ENCODE measurements around the gene FUT7. TPM values are rescaled to one million over a fixed set of nuclear protein-coding genes. Genes with fewer than 3 reads are reported as not detected.
A peak's percentile ranks its signal among the peaks of the same experiment; 100 is the strongest.
"Not testable (repeated sequence)": the region's sequence is repeated elsewhere in the genome, so short reads cannot be mapped to it uniquely, and the experiment has no call there.

FUT7 gene
- total RNA-seq, 2 donors from 2014 or later: 10.0 to 17.8 TPM

DNA sequence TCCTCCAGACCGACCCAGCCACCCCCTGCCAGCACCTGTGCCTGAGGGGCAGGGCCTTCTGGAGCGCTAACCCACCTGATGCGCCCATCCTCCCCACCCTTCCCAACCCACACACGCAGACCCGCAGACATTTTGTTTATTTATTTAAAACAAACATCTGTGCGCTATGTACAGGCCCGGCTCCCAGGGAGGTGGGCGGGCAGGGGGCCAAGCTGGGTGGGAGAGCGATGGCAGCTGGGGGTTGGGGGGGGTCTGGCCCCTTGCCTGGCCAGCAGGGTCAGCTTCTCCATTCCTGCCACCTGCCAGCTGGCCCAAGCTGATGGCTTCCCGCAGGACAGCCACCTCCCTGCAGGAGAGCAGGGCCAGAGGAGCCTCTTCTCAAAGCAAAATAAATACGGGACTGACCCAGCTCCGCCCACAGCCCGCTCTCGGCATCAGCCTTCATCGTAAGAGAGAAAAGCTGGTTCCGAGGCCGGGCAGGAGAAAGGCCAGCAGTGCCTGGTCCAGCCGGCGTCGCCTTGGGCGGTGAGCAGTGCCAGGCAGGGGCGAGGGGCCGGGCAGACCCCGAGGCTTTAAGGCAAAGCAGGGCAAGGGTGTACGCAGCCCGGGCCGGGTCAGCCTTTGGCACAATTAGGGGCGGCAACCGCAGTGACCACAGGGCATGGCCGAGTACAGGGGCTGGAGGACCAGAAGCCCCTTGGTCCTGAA lies 24.6 kb downstream of the FUT7 start:
- no peak for DNase-seq (ENCODE audit: low spot score)
- H3K4me1 Mint-ChIP-seq (ENCODE audit: low read depth in 2 of 2): peaks cover 16 to 18% of the 10 kb centered on the region in 2 donors
- H3K27ac Mint-ChIP-seq: no peak overlapping the region
- no peak for ATAC-seq
- no peaks in the 10 kb centered on the region for H3K36me3 Mint-ChIP-seq
- H3K9me3 Mint-ChIP-seq: no peaks in the 10 kb centered on the region
- no peak overlapping the region for H3K4me3 Mint-ChIP-seq
- no peaks in the 10 kb centered on the region for H3K27me3 Mint-ChIP-seq

- H3K27ac Mint-ChIP-seq: peak overlapping the region; percentile 47 to 53
- no peaks in the 10 kb centered on the region for H3K9me3 Mint-ChIP-seq
- ATAC-seq (peak; percentile 66 to 87), DNase-seq (ENCODE audit: low spot score) (no peak)
- H3K27me3 Mint-ChIP-seq: no peaks in the 10 kb centered on the region
- H3K4me1 Mint-ChIP-seq (ENCODE audit: low read depth in 2 of 2): peaks cover 16 to 21% of the 10 kb centered on the region in 2 donors
- H3K4me3 Mint-ChIP-seq: peak overlapping the region; percentile 67
- no peaks in the 10 kb centered on the region for H3K36me3 Mint-ChIP-seq
Observed at GRCh38 chr9:137006116-137007003, 25.5 kb downstream of the FUT7 start.

- peaks cover 27 to 32% of the 10 kb centered on the region in 2 donors for H3K4me1 Mint-ChIP-seq (ENCODE audit: low read depth in 2 of 2)
- ATAC-seq, H3K27me3 Mint-ChIP-seq: not testable (repeated sequence)
Observed at GRCh38 chr9:137004285-137004684, 27.6 kb downstream of the FUT7 start.

DNA sequence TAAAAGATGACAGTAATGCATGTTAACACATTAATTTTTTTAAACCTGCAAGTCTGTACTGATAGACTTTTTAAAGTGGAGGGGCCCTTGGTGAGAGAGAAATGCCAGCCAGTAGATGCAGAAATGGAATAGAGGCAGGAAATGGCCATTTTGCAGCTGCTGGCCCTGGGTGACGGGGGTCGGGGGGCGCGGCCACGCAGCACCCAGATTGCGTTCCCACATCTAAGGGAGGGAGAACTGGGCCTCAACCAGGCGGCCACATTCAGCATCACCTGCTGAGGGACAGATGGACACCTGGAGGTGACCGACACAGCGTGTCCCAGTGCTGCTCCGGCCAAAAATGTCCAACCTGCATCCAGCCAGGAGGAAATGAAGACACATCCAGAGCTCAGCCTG lies 29.2 kb downstream of the FUT7 start:
- no peak for ATAC-seq
- Mint-ChIP-seq H3K27me3 (no peaks in the 10 kb centered on the region), H3K9me3 (no peaks in the 10 kb centered on the region), H3K36me3 (no peaks in the 10 kb centered on the region), H3K4me1 (ENCODE audit: low read depth in 2 of 2) (peaks cover 40 to 43% of the 10 kb centered on the region in 2 donors), H3K27ac (no peak overlapping the region), H3K4me3 (no peak overlapping the region)
- DNase-seq (ENCODE audit: low spot score): no peak

More at GRCh38 chr9:137004285-137004684, 27.6 kb downstream of the FUT7 start:
- H3K36me3 Mint-ChIP-seq; H3K9me3 Mint-ChIP-seq; DNase-seq (ENCODE audit: low spot score): not testable (repeated sequence)
- peak overlapping the region in 1 of 2 donors; percentile 86 for H3K27ac Mint-ChIP-seq
- peak overlapping the region; percentile 9 for H3K4me3 Mint-ChIP-seq

DNA sequence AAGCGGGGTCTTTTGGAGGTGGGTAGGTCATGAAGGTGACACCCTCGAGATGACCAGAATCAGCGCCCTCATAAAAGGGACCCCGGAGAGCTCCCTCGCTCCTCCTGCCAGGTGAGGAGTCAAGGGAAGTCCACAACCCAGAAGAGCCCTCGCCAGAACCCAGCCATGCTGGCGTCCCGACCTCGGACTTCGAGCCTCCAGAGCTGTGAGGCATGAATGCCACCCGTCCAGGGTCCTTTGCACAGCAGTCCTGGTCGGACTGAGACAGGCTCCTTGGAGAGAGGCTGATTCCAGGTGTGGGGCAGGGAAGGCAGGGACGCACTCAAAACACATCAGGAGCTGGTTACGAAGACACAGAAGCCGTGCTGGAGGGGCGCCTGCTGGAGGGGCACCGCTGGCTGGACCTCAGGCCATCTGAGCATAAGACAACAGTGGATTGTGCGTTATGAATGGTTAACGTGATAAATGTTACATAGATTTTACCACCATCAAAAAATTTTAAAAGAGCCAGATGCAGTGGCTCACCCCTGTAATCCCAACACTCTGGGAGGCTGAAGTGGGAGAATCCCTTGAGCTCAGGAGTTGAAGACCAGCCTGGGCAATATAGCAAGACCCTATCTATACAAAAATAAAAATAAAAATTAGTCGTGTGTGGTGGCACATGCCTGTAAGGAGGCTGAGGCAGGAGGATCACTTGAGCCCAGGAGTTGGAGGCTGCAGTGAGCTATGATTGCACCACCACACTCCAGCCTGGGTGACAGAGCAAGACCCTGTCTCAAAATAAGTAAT lies 29.8 kb downstream of the FUT7 start:
- Mint-ChIP-seq H3K4me3 (no peak overlapping the region), H3K9me3 (no peaks in the 10 kb centered on the region), H3K36me3 (no peaks in the 10 kb centered on the region), H3K27me3 (no peaks in the 10 kb centered on the region), H3K4me1 (ENCODE audit: low read depth in 2 of 2) (peaks cover 43 to 46% of the 10 kb centered on the region in 2 donors), H3K27ac (no peak overlapping the region)
- DNase-seq (ENCODE audit: low spot score) (no peak), ATAC-seq (no peak)

GRCh38 chr9:137000177-137000930 lies 31.5 kb downstream of the FUT7 start:
- ATAC-seq (peak; percentile 79 to 88), DNase-seq (ENCODE audit: low spot score) (peak; percentile 82)
- H3K27me3 Mint-ChIP-seq: no peaks in the 10 kb centered on the region
- peaks cover 36 to 38% of the 10 kb centered on the region in 2 donors for H3K4me1 Mint-ChIP-seq (ENCODE audit: low read depth in 2 of 2)
- H3K4me3 Mint-ChIP-seq: peak overlapping the region; percentile 79
- H3K9me3 Mint-ChIP-seq: no peaks in the 10 kb centered on the region
- H3K27ac Mint-ChIP-seq: peak overlapping the region; percentile 87 to 96
- H3K36me3 Mint-ChIP-seq: no peaks in the 10 kb centered on the region

- ATAC-seq: peak; percentile 50 to 59
- Mint-ChIP-seq H3K36me3 (no peaks in the 10 kb centered on the region), H3K27ac (peak overlapping the region; percentile 82 to 96), H3K4me1 (ENCODE audit: low read depth in 2 of 2) (peaks cover 36 to 40% of the 10 kb centered on the region in 2 donors), H3K9me3 (no peaks in the 10 kb centered on the region), H3K4me3 (peak overlapping the region; percentile 81), H3K27me3 (no peaks in the 10 kb centered on the region)
- peak; percentile 82 for DNase-seq (ENCODE audit: low spot score)
Observed at GRCh38 chr9:136997830-136998234, 34.1 kb downstream of the FUT7 start.

DNA sequence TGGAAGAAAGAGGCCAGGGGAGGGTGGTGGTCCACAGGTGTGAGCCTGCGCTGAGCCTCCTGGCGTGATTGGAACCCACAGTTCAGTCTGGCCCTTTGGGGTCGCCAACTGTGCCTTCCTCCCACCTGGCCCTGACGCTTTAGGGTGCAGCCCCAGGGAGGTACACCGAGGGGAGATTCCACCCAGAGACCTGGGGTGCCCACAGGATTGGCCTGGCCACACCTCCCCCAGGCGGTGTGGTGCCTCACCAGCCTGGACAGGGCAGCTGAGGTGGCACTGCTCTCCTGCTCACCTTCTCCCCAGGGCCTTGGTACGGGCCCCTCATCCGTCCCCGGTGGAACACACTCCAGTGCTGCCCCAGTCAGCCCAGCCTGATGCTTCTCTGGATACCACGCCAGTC lies 34.5 kb downstream of the FUT7 start:
- no peak for DNase-seq (ENCODE audit: low spot score)
- H3K27me3 Mint-ChIP-seq: no peaks in the 10 kb centered on the region
- H3K4me1 Mint-ChIP-seq (ENCODE audit: low read depth in 2 of 2): peaks cover 36 to 44% of the 10 kb centered on the region in 2 donors
- peak overlapping the region; percentile 81 for H3K4me3 Mint-ChIP-seq
- no peaks in the 10 kb centered on the region for H3K9me3 Mint-ChIP-seq
- H3K27ac Mint-ChIP-seq: peak overlapping the region; percentile 82 to 96
- no peaks in the 10 kb centered on the region for H3K36me3 Mint-ChIP-seq
- ATAC-seq: no peak

DNA sequence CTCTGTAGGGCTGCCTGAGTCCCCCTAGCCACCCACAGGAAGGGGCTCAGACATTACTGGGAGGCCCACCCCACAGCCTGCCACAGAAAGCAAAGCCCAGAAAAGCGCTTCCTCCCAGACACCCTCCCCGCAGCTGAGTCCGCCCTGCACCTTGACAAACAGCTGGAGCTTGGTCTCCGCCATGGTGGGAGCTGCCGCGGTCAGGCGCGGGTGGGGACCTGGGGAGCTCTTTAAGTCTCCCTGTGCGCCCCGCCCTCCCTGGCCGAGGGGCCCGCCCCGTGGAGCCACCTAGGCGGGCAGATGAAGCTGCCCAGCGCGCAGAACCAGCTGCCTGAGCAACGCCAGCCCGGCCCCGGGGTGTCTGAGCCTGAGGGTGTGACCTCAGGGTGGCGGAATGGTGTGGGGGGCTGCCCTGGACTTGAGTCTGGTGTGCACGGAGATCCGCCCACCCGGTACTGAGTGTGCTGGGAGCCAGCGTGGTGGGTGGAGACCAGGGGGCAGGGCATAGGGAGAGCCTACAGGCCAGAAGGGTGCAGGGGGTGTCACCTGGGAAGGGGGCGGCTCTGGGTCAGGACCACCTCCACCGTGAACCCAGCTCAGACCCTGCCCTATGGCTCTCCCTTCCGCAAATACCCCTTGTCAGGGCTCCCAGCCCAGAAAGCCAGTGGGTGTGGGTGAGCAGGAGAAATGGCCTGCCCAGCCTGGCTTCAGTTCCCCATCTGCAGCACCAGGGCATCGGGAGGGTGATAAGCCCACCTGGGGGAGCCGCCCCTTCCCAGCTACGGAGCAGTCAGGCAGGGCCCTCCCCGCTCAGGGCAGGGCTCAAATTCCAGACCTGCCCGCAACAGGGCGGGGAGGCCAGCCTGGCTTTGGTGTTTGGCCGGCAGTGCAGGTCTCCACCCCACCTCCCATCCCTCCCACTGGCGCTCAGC lies 35.3 kb downstream of the FUT7 start, which contains the start of gene CLIC3:
Gene CLIC3 (minus strand): TSS at position 208 of the 932 bp plus-strand sequence. CDS start 25 bp downstream, at position 183.
- Mint-ChIP-seq H3K27me3 (no peaks in the 10 kb centered on the region), H3K27ac (peak within 1 kb of the TSS; percentile 82 to 96), H3K4me1 (ENCODE audit: low read depth in 2 of 2) (peaks cover 36 to 41% of the 10 kb centered on the region in 2 donors), H3K36me3 (no peaks in the 10 kb centered on the region), H3K4me3 (peak within 1 kb of the TSS; percentile 81), H3K9me3 (no peaks in the 10 kb centered on the region)
- DNase-seq (ENCODE audit: low spot score) (peak; percentile 79), ATAC-seq (peak in 1 of 2 donors; percentile 1)

DNA sequence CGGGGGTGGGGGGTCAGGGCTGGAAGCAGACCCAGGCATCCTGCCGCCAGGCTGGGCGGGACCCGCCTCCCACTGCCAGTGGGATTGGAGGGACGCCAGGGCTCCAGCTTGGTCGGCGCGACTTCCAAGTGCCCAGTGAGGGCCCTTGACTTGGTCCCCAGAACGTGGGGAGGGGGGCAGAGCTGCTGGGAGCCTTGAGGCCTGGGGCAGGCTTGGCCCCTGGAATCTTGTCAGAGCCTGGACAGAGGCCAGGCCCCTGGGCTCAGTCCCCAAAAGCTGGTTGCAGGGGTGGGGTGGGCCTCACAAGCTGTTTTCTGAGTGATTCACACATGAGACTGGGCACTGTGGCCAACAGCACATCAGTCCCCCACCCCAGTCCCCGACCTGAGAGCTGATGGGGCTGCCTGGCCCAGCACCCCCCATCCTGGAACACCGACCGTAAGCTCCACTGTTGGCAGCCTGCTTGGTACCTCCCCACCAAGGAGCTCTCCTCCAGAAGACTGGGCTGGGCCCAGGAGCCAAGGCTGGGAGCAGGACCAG lies 36.0 kb downstream of the FUT7 start:
- DNase-seq (ENCODE audit: low spot score) (no peak), ATAC-seq (no peak)
- Mint-ChIP-seq H3K4me3 (peak overlapping the region; percentile 61), H3K27me3 (no peaks in the 10 kb centered on the region), H3K4me1 (ENCODE audit: low read depth in 2 of 2) (peaks cover 39 to 46% of the 10 kb centered on the region in 2 donors), H3K27ac (peak overlapping the region; percentile 54 to 59), H3K36me3 (no peaks in the 10 kb centered on the region), H3K9me3 (no peaks in the 10 kb centered on the region)

DNA sequence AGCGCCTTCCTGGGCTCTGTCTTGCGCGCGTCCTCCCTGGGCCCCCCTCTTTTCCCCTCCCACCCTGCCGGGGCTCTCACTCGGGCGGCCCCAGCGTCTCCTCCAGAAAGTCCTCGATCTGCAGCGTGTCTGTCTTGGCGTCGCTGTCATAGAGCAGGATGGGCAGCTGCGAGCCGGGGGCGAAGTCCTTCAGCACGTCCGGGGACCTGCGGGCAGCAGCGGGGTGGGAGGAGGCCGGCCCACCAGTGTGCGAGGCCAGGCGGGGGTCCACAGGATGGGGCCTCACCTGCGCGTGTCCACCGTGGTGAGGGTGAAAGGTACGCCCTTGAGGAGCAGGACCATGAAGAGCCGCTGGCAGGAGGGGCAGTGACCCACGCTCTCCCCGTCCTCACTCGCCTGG lies 36.5 kb downstream of the FUT7 start:
- no peak for ATAC-seq
- no peak for DNase-seq (ENCODE audit: low spot score)
- Mint-ChIP-seq H3K9me3 (no peaks in the 10 kb centered on the region), H3K27me3 (no peaks in the 10 kb centered on the region), H3K4me1 (ENCODE audit: low read depth in 2 of 2) (peaks cover 39 to 45% of the 10 kb centered on the region in 2 donors), H3K4me3 (no peak overlapping the region), H3K27ac (no peak overlapping the region), H3K36me3 (no peaks in the 10 kb centered on the region)

DNA sequence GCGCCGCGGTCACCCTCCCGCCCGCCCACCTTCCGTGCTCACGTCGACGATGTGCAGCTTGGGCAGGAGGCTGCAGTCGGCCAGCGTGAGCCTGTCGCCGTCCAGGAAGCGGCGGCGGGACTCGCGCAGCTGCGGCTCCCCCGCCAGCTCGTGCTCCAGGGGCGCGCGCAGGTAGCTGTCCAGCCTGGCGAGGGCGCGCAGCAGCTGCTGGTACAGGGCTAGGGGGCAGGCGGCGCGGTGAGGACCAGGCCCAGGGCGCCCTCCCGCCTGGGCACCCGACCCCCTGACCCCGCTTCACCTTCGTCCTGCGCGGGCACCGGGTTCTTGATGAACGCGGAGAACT lies 37.0 kb downstream of the FUT7 start:
- H3K4me1 Mint-ChIP-seq (ENCODE audit: low read depth in 2 of 2): peaks cover 36 to 41% of the 10 kb centered on the region in 2 donors
- H3K4me3 Mint-ChIP-seq: no peak overlapping the region
- ATAC-seq (no peak), DNase-seq (ENCODE audit: low spot score) (no peak)
- H3K27ac Mint-ChIP-seq: no peak overlapping the region
- no peaks in the 10 kb centered on the region for H3K27me3 Mint-ChIP-seq
- H3K9me3 Mint-ChIP-seq: no peaks in the 10 kb centered on the region
- no peaks in the 10 kb centered on the region for H3K36me3 Mint-ChIP-seq
